ENCODE results near the gene GPR78. TPM values are rescaled to one million over a fixed set of nuclear protein-coding genes. Genes with fewer than 3 reads are reported as not detected.

The GPR78 gene
- total RNA-seq, 1 experiment from 2014 or later, result 3.4 TPM

DNA sequence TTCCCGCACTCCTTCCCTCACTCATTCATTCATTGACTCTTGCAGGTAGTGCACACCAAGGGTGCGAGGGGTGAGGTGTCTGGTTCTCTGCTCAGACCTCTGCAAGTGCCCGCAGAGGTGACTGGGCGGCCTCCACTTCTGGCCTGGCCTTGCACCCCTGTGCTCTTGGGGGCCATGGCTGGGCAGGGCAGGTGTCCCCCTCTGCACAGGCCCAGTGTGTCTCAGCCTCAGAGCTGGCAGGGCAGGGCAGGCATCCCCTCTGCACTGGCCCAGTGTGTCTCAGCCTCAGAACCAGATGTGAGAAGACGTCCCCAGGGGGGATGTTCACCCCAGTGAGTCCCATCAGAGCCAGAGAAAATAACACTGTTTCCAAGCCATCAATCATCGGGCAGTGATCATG is 29.2 kb downstream of the GPR78 start:
- no peak overlapping the region for H2BK20ac ChIP-seq (ENCODE audit: low read depth, low read length, poor library complexity, severe bottlenecking)
- H3K23ac ChIP-seq (ENCODE audit: insufficient read length, low read depth, low read length), result no peak overlapping the region
- H3K79me1 ChIP-seq (ENCODE audit: insufficient read depth, low read depth, low read length, poor library complexity, severe bottlenecking), result no peaks in the 10 kb centered on the region
- no peak overlapping the region for H3K9ac ChIP-seq (ENCODE audit: extremely low read depth, insufficient read length, low read length)
- no peak overlapping the region for H3K4me3 Mint-ChIP-seq
- no peak overlapping the region for H3K27ac Mint-ChIP-seq
- no peak overlapping the region for H3K56ac ChIP-seq (ENCODE audit: insufficient read length, low read depth, low read length)
- no peaks in the 10 kb centered on the region for H3K9me3 Mint-ChIP-seq
- H3K36me3 Mint-ChIP-seq (ENCODE audit: insufficient read depth in 1 of 3, low read depth in 3 of 3), result peaks cover 2 to 39% (median 35%) of the 10 kb centered on the region in 3 experiments; a peak in 5 of 7 replicates
- H3K9me3 ChIP-seq (ENCODE audit: control insufficient read depth, low read depth, low read length), result no peaks in the 10 kb centered on the region
- no peaks in the 10 kb centered on the region for H4K20me1 ChIP-seq (ENCODE audit: control insufficient read depth, insufficient read depth, insufficient read length)
- TF ChIP-seq CTCF (conservative IDR thresholded peaks at IDR 0.05), result no peak
- H2BK120ac ChIP-seq (ENCODE audit: low read depth, low read length, poor library complexity, severe bottlenecking), result no peak overlapping the region
- H4K8ac ChIP-seq (replicated peaks; ENCODE audit: insufficient read length, low read depth, low read length), result no peak overlapping the region
- no peaks in the 10 kb centered on the region for H3K23me2 ChIP-seq (ENCODE audit: insufficient read length, low read depth, low read length, poor library complexity, severe bottlenecking)
- no peak overlapping the region for H2AFZ ChIP-seq (ENCODE audit: low read length)
- H3K4ac ChIP-seq (ENCODE audit: low read depth, low read length), result no peak overlapping the region
- no peak overlapping the region for H2AK5ac ChIP-seq (ENCODE audit: insufficient read length, low read length)
- no peak overlapping the region for H4K5ac ChIP-seq (ENCODE audit: insufficient read length, low read depth, low read length)
- H3K18ac ChIP-seq (ENCODE audit: insufficient read length, low read depth, low read length), result no peak overlapping the region
- H2BK5ac ChIP-seq (ENCODE audit: insufficient read length, low read length), result no peak overlapping the region
- 100% methylated on average over 1 of the region's 6 CpGs for WGBS (ENCODE audit: extremely low coverage, insufficient read length, low lambda C conversion rate)
- H4K91ac ChIP-seq (ENCODE audit: insufficient read length, low read depth, low read length), result no peak overlapping the region
- no peaks in the 10 kb centered on the region for H3K27me3 ChIP-seq (ENCODE audit: insufficient read depth, low read length)
- H3K27ac ChIP-seq (ENCODE audit: insufficient read length, low read depth, low read length), result no peak overlapping the region
- no peaks in the 10 kb centered on the region for H3K4me1 ChIP-seq (ENCODE audit: insufficient read depth, low read length)
- no peak overlapping the region for H2BK15ac ChIP-seq (ENCODE audit: low read depth, low read length)
- no peak overlapping the region for H3K4me2 ChIP-seq (ENCODE audit: insufficient read depth, insufficient read length, low read length)
- no peak overlapping the region for H3K14ac ChIP-seq (ENCODE audit: insufficient read depth, low read length)
- H3K79me2 ChIP-seq (ENCODE audit: insufficient read depth, low read length), result no peaks in the 10 kb centered on the region
- H3T11ph ChIP-seq (ENCODE audit: low read length), result no peak overlapping the region
- no peaks in the 10 kb centered on the region; a peak in 1 of 4 replicates for H3K4me1 Mint-ChIP-seq
- H2BK12ac ChIP-seq (ENCODE audit: insufficient read length, low read depth, low read length), result no peak overlapping the region
- no peak for DNase-seq
- H3K27me3 Mint-ChIP-seq (ENCODE audit: low read depth), result peaks cover 2% of the 10 kb centered on the region; the same call in 1 of the 2 replicates
